ENCODE data around the gene PRDX5. TPM values are rescaled to one million over a fixed set of nuclear protein-coding genes. Genes with fewer than 3 reads are reported as not detected.

Gene PRDX5
- total and polyA plus RNA-seq, 8 donors = 9.3 to 725 (median 245) TPM

DNA sequence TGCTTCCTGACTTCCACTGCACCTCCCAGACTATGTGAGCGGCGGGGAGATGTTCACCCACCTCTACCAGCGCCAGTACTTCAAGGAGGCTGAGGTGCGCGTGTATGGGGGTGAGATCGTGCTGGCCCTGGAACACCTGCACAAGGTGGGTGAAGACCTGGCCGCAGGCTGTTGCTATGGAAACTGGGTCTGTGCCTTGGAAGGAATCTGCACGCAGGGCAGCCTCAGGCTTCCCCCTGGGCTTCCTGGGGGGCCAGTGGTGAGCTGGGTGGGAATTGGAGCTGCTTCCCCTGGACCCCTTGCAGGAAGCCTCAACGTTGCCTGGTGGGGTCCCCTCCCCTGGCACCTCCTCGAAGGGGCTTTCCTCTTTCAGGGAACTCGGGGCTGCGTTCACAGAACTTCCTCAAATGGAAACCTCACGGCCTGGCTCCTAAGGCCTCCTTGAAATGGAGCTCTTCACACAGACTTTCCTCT is 42.6 kb downstream of the PRDX5 start:
- Histone ChIP-seq H3K27ac (peak overlapping the region in 1 of 5 donors; percentile 94), H3K4me1 (peaks cover 33 to 53% (median 43%) of the 10 kb centered on the region in 4 donors), H3K27me3 (no peaks in the 10 kb centered on the region), H3K4me3 (peak overlapping the region; percentile 77 to 95 (median 88)), H3K36me3 (peaks cover 41 to 53% (median 52%) of the 10 kb centered on the region in 4 donors), H3K9me3 (no peaks in the 10 kb centered on the region)
- WGBS, 5 donors = 68 to 88% (median 72%) methylated on average over 6 to 13 of the region's 13 CpGs
- TF ChIP-seq, protein P1, sequence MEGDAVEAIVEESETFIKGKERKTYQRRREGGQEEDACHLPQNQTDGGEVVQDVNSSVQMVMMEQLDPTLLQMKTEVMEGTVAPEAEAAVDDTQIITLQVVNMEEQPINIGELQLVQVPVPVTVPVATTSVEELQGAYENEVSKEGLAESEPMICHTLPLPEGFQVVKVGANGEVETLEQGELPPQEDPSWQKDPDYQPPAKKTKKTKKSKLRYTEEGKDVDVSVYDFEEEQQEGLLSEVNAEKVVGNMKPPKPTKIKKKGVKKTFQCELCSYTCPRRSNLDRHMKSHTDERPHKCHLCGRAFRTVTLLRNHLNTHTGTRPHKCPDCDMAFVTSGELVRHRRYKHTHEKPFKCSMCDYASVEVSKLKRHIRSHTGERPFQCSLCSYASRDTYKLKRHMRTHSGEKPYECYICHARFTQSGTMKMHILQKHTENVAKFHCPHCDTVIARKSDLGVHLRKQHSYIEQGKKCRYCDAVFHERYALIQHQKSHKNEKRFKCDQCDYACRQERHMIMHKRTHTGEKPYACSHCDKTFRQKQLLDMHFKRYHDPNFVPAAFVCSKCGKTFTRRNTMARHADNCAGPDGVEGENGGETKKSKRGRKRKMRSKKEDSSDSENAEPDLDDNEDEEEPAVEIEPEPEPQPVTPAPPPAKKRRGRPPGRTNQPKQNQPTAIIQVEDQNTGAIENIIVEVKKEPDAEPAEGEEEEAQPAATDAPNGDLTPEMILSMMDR (IDR thresholded peaks at IDR 0.05) = no peak
- no peak for TF ChIP-seq EP300 (IDR thresholded peaks at IDR 0.05)
- no peak for TF ChIP-seq POLR2A (IDR thresholded peaks at IDR 0.05)
- no peak for TF ChIP-seq POLR2AphosphoS5 (IDR thresholded peaks at IDR 0.05)
- intact Hi-C loops (cut with DNase I; ENCODE audit: low total_unique reads) = no loop called here
- DNase-seq = no peak

DNA sequence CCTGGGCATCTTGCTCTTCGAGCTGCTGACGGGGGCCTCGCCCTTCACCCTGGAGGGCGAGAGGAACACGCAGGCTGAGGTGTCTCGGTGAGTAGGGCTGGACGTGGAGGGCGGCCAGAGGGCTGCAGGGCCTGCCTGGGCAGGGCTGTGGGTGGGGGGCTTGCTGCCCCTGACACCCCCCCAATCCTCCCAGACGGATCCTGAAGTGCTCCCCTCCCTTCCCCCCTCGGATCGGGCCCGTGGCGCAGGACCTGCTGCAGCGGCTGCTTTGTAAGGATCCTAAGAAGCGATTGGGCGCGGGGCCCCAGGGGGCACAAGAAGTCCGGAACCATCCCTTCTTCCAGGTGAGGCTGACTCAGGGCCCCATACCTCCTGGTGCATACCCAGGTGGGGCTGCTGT is 43.7 kb downstream of the PRDX5 start:
- WGBS, 5 donors = 93 to 97% (median 96%) methylated on average over 10 to 18 of the region's 18 CpGs
- DNase-seq = no peak
- no peak for TF ChIP-seq POLR2AphosphoS5 (IDR thresholded peaks at IDR 0.05)
- TF ChIP-seq, protein P1 (IDR thresholded peaks at IDR 0.05) = no peak
- TF ChIP-seq EP300 (IDR thresholded peaks at IDR 0.05) = no peak
- TF ChIP-seq POLR2A (IDR thresholded peaks at IDR 0.05) = no peak
- Histone ChIP-seq H3K27me3 (no peaks in the 10 kb centered on the region), H3K9me3 (no peaks in the 10 kb centered on the region), H3K27ac (no peak overlapping the region), H3K4me1 (peaks cover 29 to 44% (median 36%) of the 10 kb centered on the region in 4 donors), H3K36me3 (peaks cover 52 to 65% (median 63%) of the 10 kb centered on the region in 4 donors), H3K4me3 (no peak overlapping the region)
- intact Hi-C loops (cut with DNase I; ENCODE audit: low total_unique reads) = no loop called here

DNA sequence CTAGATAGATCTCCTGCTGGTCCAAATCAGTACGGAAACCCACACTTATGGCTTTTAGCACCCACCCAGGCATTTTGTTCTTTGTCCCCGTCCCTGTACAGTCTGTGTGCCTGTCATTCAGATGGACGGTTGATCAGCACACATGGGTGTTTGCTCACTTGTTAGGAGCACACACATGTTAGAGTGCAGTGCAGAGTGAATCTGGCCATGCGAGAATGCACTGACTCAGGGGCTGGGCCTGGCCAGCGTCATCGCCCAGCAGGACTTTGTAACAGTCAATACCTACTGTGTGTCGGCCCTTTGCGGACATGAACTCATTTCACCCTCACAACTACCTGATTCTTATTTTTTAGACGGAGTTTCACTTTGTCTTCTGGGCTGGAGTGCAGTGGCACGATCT is 44.4 kb downstream of the PRDX5 start:
- intact Hi-C loops (cut with DNase I; ENCODE audit: low total_unique reads) = no loop called here
- 93 to 96% (median 94%) methylated on average over 10 of the region's 10 CpGs for WGBS, 5 donors

DNA sequence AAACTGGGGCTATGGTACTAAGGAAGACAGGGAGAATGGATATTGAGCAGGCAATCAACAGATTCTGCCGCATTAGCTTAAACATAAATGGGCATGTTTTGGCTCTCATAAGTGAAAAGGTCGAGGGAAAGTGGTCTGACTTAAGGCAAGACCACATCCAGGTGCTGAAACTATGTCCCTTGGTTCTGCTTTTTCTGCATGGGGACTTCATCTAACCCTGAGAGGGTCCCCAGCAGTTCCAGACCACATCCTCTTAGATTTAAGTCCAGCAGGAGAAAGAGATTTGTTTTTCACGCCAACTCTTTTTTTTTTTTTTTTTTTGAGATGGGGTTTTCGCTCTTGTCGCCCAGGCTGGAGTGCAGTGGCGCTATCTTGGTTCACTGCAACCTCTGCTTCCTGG is 46.5 kb downstream of the PRDX5 start:
- no peak for DNase-seq
- H3K4me3 ChIP-seq = no peak overlapping the region
- no peaks in the 10 kb centered on the region for H3K27me3 ChIP-seq
- no peak for TF ChIP-seq POLR2AphosphoS5 (IDR thresholded peaks at IDR 0.05)
- no peak for TF ChIP-seq POLR2A (IDR thresholded peaks at IDR 0.05)
- TF ChIP-seq, protein P1 (IDR thresholded peaks at IDR 0.05) = no peak
- TF ChIP-seq EP300 (IDR thresholded peaks at IDR 0.05) = no peak
- WGBS, 5 donors = 83 to 97% (median 91%) methylated on average over 6 of the region's 6 CpGs
- peaks cover 12 to 21% (median 15%) of the 10 kb centered on the region in 4 donors for H3K4me1 ChIP-seq
- peaks cover 66 to 93% (median 91%) of the 10 kb centered on the region in 4 donors for H3K36me3 ChIP-seq
- no peaks in the 10 kb centered on the region for H3K9me3 ChIP-seq
- intact Hi-C loops (cut with DNase I; ENCODE audit: low total_unique reads) = no loop called here
- H3K27ac ChIP-seq = no peak overlapping the region

More for the DNA sequence above, 44.4 kb downstream of the PRDX5 start:
- no peak overlapping the region for H3K4me3 ChIP-seq
- H3K36me3 ChIP-seq = peaks cover 53 to 72% (median 70%) of the 10 kb centered on the region in 4 donors
- TF ChIP-seq POLR2A (IDR thresholded peaks at IDR 0.05) (no peak), EP300 (IDR thresholded peaks at IDR 0.05) (no peak), POLR2AphosphoS5 (IDR thresholded peaks at IDR 0.05) (no peak)
- TF ChIP-seq, protein P1 (IDR thresholded peaks at IDR 0.05) = no peak
- no peaks in the 10 kb centered on the region for H3K27me3 ChIP-seq
- H3K9me3 ChIP-seq = no peaks in the 10 kb centered on the region
- H3K4me1 ChIP-seq = peaks cover 29 to 37% (median 32%) of the 10 kb centered on the region in 4 donors
- H3K27ac ChIP-seq = no peak overlapping the region
- DNase-seq = no peak

Data from stomach (tissue), 9 donors.